DOHH2 (cell line): Measurements from ENCODE around the gene RPS3A.

Experiments used
- H3F3A ChIP-seq: fragments of 200-600 bp; sonication (generic), shearing (Covaris generic); 2 replicates; pipeline ENCODE4 v1.6.0; 2016; ENCODE audit warnings: antibody characterized with exemption, mild to moderate bottlenecking; ENCODE audit not compliant: control insufficient read depth, insufficient read depth
- H3K27ac ChIP-seq: fragments of 200-600 bp; sonication (generic); 2 replicates; pipeline ENCODE4 v1.5.1; 2014; ENCODE audit warnings: low read depth, mild to moderate bottlenecking, low read length, moderate library complexity
- H3K27me3 ChIP-seq: fragments of 200-600 bp; sonication (generic); 2 replicates; pipeline ENCODE4 v1.6.1; 2014; ENCODE audit warnings: mild to moderate bottlenecking, low read length, mixed read lengths; ENCODE audit not compliant: control insufficient read depth
- H3K36me3 ChIP-seq: fragments of 200-600 bp; sonication (generic); 2 replicates; pipeline ENCODE4 v1.6.1; 2014; ENCODE audit warnings: mild to moderate bottlenecking, low read length, moderate library complexity, mixed read lengths; ENCODE audit not compliant: control insufficient read depth
- H3K4me1 ChIP-seq: fragments of 200-600 bp; sonication (generic); 2 replicates; pipeline ENCODE4 v1.6.1; 2014; ENCODE audit warnings: mild to moderate bottlenecking, low read length, mixed read lengths; ENCODE audit not compliant: control insufficient read depth
- H3K4me2 ChIP-seq: fragments of 200-600 bp; sonication (generic); 2 replicates; pipeline ENCODE4 v1.6.0; 2014; ENCODE audit warnings: mild to moderate bottlenecking, low read length, moderate library complexity
- H3K4me3 ChIP-seq: fragments of 200-600 bp; sonication (generic); 2 replicates; pipeline ENCODE4 v1.5.1; 2014; ENCODE audit warnings: mild to moderate bottlenecking, low read length, mixed read lengths
- H3K79me2 ChIP-seq: fragments of 200-600 bp; sonication (generic); 2 replicates; pipeline ENCODE4 v1.6.1; 2014; ENCODE audit warnings: mild to moderate bottlenecking, low read length, mixed read lengths; ENCODE audit not compliant: control insufficient read depth
- H3K9me2 ChIP-seq: fragments of 200-600 bp; sonication (generic); replicated peaks from 2 replicates; pipeline ENCODE4 v1.6.1; 2014; ENCODE audit warnings: mild to moderate bottlenecking, low read length, mixed read lengths; ENCODE audit not compliant: control insufficient read depth
- H3K9me3 ChIP-seq: fragments of 200-600 bp; sonication (generic); 2 replicates; pipeline ENCODE4 v1.6.1; 2014; ENCODE audit warnings: antibody characterized with exemption, low read length, mixed read lengths; ENCODE audit not compliant: control insufficient read depth, insufficient read depth
- H4K20me1 ChIP-seq: fragments of 200-600 bp; sonication (generic); 2 replicates; pipeline ENCODE4 v1.6.0; 2014; ENCODE audit warnings: low read depth, mild to moderate bottlenecking, antibody characterized with exemption, low read length, moderate library complexity; ENCODE audit not compliant: control insufficient read depth, insufficient read depth
- CTCF ChIP-seq: fragments of 200-600 bp; sonication (generic); IDR thresholded peaks from one replicate; pipeline ENCODE4 v1.5.1; 2014; ENCODE audit warnings: antibody characterized with exemption, mild to moderate bottlenecking, low read depth, low read length; ENCODE audit not compliant: poor library complexity, severe bottlenecking
- EZH2phosphoT487 ChIP-seq: fragments of 200-600 bp; sonication (generic); IDR thresholded peaks from 2 replicates; pipeline ENCODE4 v1.6.1; 2017; ENCODE audit warnings: borderline replicate concordance, mild to moderate bottlenecking, antibody characterized with exemption, low read length, moderate library complexity, mixed read lengths

Gene RPS3A

GRCh38 chr4:151091047-151091446 is 8.4 kb upstream of the RPS3A start:
- TF ChIP-seq CTCF (no peak), EZH2phosphoT487 (no peak)
- Histone ChIP-seq H3K4me1 (no peaks in the 10 kb centered on the region), H3K27ac (no peak overlapping the region), H3K27me3 (peaks cover 9% of the 10 kb centered on the region; the same call in 1 of the 2 replicates), H3K36me3 (no peaks in the 10 kb centered on the region), H3K4me2 (no peak overlapping the region), H3K9me3 (no peaks in the 10 kb centered on the region), H4K20me1 (no peaks in the 10 kb centered on the region), H3F3A (no peaks in the 10 kb centered on the region), H3K79me2 (no peaks in the 10 kb centered on the region), H3K4me3 (no peak overlapping the region), H3K9me2 (no peaks in the 10 kb centered on the region)

DNA sequence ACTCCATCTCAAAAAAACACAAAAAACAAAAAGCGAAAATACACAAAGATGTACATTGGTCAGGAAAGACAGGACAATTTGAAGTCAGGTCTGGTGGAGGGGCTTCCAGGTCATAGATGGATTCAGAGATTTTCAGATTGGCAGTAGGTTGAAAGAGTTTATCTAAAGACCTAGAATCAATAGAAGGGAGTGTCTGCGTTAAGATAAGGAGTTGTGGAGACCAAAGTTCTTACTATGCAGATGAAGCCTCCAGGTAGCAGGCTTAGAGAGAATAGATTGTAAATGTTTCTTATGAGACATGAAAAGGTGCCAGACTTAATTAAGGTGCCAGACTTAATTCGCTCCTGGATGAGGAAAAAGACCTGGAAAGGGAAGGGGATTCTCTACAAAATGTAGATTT is 6.9 kb upstream of the RPS3A start:
- Histone ChIP-seq H3K9me3 (no peaks in the 10 kb centered on the region), H3K4me1 (no peaks in the 10 kb centered on the region)

DNA sequence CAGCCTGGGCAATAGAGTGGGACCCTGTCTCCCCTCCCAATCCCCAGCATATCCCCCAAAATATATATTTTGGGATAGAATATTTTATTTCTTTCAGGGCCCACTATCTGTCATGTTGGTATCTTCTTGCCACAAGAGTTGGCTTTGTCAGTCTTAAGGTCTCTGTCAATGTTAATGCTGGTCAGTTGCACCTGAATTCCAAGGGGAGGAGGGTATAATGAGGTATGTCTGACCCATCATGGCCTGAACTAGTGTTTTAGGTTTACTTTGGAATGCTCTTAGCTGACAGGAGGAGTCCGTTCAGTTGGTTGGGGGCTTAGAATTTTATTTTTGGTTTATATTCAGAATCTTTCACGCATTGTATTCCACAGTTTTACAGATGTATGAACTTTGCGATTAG is 6.2 kb upstream of the RPS3A start:
- H3K36me3 ChIP-seq: no peaks in the 10 kb centered on the region
- no peaks in the 10 kb centered on the region for H4K20me1 ChIP-seq
- H3K4me1 ChIP-seq: no peaks in the 10 kb centered on the region
- H3K4me2 ChIP-seq: no peak overlapping the region
- no peaks in the 10 kb centered on the region for H3F3A ChIP-seq
- TF ChIP-seq CTCF (no peak), EZH2phosphoT487 (no peak)
- H3K9me2 ChIP-seq: no peaks in the 10 kb centered on the region
- H3K4me3 ChIP-seq: no peak overlapping the region
- no peak overlapping the region for H3K27ac ChIP-seq
- no peaks in the 10 kb centered on the region for H3K79me2 ChIP-seq
- H3K9me3 ChIP-seq: no peaks in the 10 kb centered on the region
- no peaks in the 10 kb centered on the region for H3K27me3 ChIP-seq

More for the DNA sequence above, 6.9 kb upstream of the RPS3A start:
- Histone ChIP-seq H4K20me1 (no peaks in the 10 kb centered on the region), H3K79me2 (no peaks in the 10 kb centered on the region), H3K4me2 (no peak overlapping the region), H3F3A (no peaks in the 10 kb centered on the region), H3K9me2 (no peaks in the 10 kb centered on the region), H3K4me3 (no peak overlapping the region), H3K27me3 (peaks cover 3% of the 10 kb centered on the region; the same call in 1 of the 2 replicates), H3K36me3 (no peaks in the 10 kb centered on the region), H3K27ac (no peak overlapping the region)
- TF ChIP-seq CTCF (no peak), EZH2phosphoT487 (no peak)
